Peyer's patch (tissue), 4 donors: Measurements from ENCODE around the gene BCKDHB. TPM values are rescaled to one million over a fixed set of nuclear protein-coding genes. Genes with fewer than 3 reads are reported as not detected.

Experiments used
- DNase-seq, 3 donors: peaks; one replicate each; pipeline ENCODE4 v3.0.0-alpha.2; 2017 to 2019
- H3K27ac ChIP-seq, 4 donors: fragments of 200-600 bp; sonication (generic); one replicate each; pipeline ENCODE4 v1.5.1; 2016 to 2019
- H3K27me3 ChIP-seq, 2 donors: fragments of 200-600 bp; sonication (generic); one replicate each; pipeline ENCODE4 v1.5.1; 2019
- H3K36me3 ChIP-seq, 3 donors: fragments of 200-600 bp; sonication (generic); one replicate each; pipeline ENCODE4 v1.5.1; 2016 to 2019
- H3K4me1 ChIP-seq, 4 donors: fragments of 200-600 bp; sonication (generic); one replicate each; pipeline ENCODE4 v1.5.1; 2016 to 2019
- H3K4me3 ChIP-seq, 4 donors: fragments of 200-600 bp; sonication (generic); 1 replicate in 3 of 4; 2 replicates in 1 of 4; pipeline ENCODE4 v1.5.1; 2016 to 2019; ENCODE audit warnings: mild to moderate bottlenecking in 1 of 4
- H3K9me3 ChIP-seq, 4 donors: fragments of 200-600 bp; sonication (generic); one replicate each; pipeline ENCODE4 v1.5.1; 2016 to 2019; ENCODE audit warnings: mild to moderate bottlenecking in 1 of 4
- CTCF ChIP-seq, 6 experiments: fragments of 450-650 bp in 4 of 6; fragments of 200-600 bp in 2 of 6; sonication (generic) in 1 of 6; IDR thresholded peaks; one replicate each; pipeline ENCODE4 v1.5.1; 2017 to 2019; ENCODE audit warnings: antibody characterized with exemption in 6 of 6, mild to moderate bottlenecking in 3 of 6, moderate library complexity in 1 of 6
- POLR2A ChIP-seq, 2 donors: fragments of 450-650 bp; IDR thresholded peaks; one replicate each; pipeline ENCODE4 v1.5.1; 2017; ENCODE audit warnings: antibody characterized with exemption in 2 of 2, mild to moderate bottlenecking in 2 of 2, moderate library complexity in 2 of 2
- total RNA-seq, 4 donors: library from RNA; depleted of rRNA; stranded (reverse); fragments of >200 nt; gene quantifications; one replicate each; pipeline ENCODE4 v1.1.0, GENCODE V29; 2016

The BCKDHB gene
- total RNA-seq, 4 donors from 2014 or later, result 13.3 to 31.8 (median 20.1) TPM

- H3K4me1 ChIP-seq, result peaks cover 0 to 17% (median 0%) of the 10 kb centered on the region in 4 donors
- H3K27me3 ChIP-seq, result no peaks in the 10 kb centered on the region
- no peak for DNase-seq
- H3K36me3 ChIP-seq, result no peaks in the 10 kb centered on the region
- no peak for TF ChIP-seq POLR2A (IDR thresholded peaks at IDR 0.05)
- H3K9me3 ChIP-seq, result no peaks in the 10 kb centered on the region
- no peak overlapping the region for H3K4me3 ChIP-seq
- H3K27ac ChIP-seq, result no peak overlapping the region
Measured at GRCh38 chr6:80144753-80145315, 38.4 kb downstream of the BCKDHB start.

GRCh38 chr6:80145509-80145908, 39.0 kb downstream of the BCKDHB start:
- Histone ChIP-seq H3K9me3 (no peaks in the 10 kb centered on the region), H3K27me3 (no peaks in the 10 kb centered on the region), H3K4me1 (peaks cover 0 to 17% (median 0%) of the 10 kb centered on the region in 4 donors), H3K4me3 (no peak overlapping the region), H3K36me3 (no peaks in the 10 kb centered on the region), H3K27ac (no peak overlapping the region)
- TF ChIP-seq POLR2A (IDR thresholded peaks at IDR 0.05) (no peak), CTCF (IDR thresholded peaks at IDR 0.05) (no peak)
- no peak for DNase-seq

GRCh38 chr6:80145921-80146320, 39.5 kb downstream of the BCKDHB start:
- no peaks in the 10 kb centered on the region for H3K9me3 ChIP-seq
- peaks cover 0 to 17% (median 0%) of the 10 kb centered on the region in 4 donors for H3K4me1 ChIP-seq
- TF ChIP-seq CTCF (IDR thresholded peaks at IDR 0.05) (no peak), POLR2A (IDR thresholded peaks at IDR 0.05) (no peak)
- H3K36me3 ChIP-seq, result no peaks in the 10 kb centered on the region
- DNase-seq, result no peak
- no peak overlapping the region for H3K4me3 ChIP-seq
- no peak overlapping the region for H3K27ac ChIP-seq
- no peaks in the 10 kb centered on the region for H3K27me3 ChIP-seq

GRCh38 chr6:80148220-80148619, 41.7 kb downstream of the BCKDHB start:
- H3K9me3 ChIP-seq, result no peaks in the 10 kb centered on the region
- H3K36me3 ChIP-seq, result no peaks in the 10 kb centered on the region
- H3K27ac ChIP-seq, result no peak overlapping the region
- DNase-seq, result no peak
- TF ChIP-seq CTCF (IDR thresholded peaks at IDR 0.05) (no peak), POLR2A (IDR thresholded peaks at IDR 0.05) (no peak)
- no peak overlapping the region for H3K4me3 ChIP-seq
- H3K27me3 ChIP-seq, result no peaks in the 10 kb centered on the region
- H3K4me1 ChIP-seq, result peaks cover 0 to 9% (median 0%) of the 10 kb centered on the region in 4 donors

GRCh38 chr6:80151635-80152034, 45.2 kb downstream of the BCKDHB start:
- TF ChIP-seq POLR2A (IDR thresholded peaks at IDR 0.05) (no peak), CTCF (IDR thresholded peaks at IDR 0.05) (no peak)
- H3K36me3 ChIP-seq, result no peaks in the 10 kb centered on the region

GRCh38 chr6:80154160-80154559, 47.7 kb downstream of the BCKDHB start:
- H3K27ac ChIP-seq, result no peak overlapping the region
- H3K36me3 ChIP-seq, result no peaks in the 10 kb centered on the region
- no peaks in the 10 kb centered on the region for H3K9me3 ChIP-seq
- no peaks in the 10 kb centered on the region for H3K27me3 ChIP-seq
- TF ChIP-seq POLR2A (IDR thresholded peaks at IDR 0.05), result no peak
- no peak for TF ChIP-seq CTCF (IDR thresholded peaks at IDR 0.05)
- DNase-seq, result no peak
- no peaks in the 10 kb centered on the region for H3K4me1 ChIP-seq
- H3K4me3 ChIP-seq, result no peak overlapping the region

More at GRCh38 chr6:80151635-80152034, 45.2 kb downstream of the BCKDHB start:
- no peak overlapping the region for H3K4me3 ChIP-seq
- H3K9me3 ChIP-seq, result no peaks in the 10 kb centered on the region
- no peaks in the 10 kb centered on the region for H3K4me1 ChIP-seq
- H3K27me3 ChIP-seq, result no peaks in the 10 kb centered on the region
- DNase-seq, result no peak
- H3K27ac ChIP-seq, result no peak overlapping the region
